T-helper 17 cell (primary cell): Measurements from ENCODE around the gene ATRX. TPM values are rescaled to one million over a fixed set of nuclear protein-coding genes. Genes with fewer than 3 reads are reported as not detected.

Experiments
- ATAC-seq: fragments of 150-1000 bp; cut with Tn5 transposase; 2 replicates; pipeline ENCODE4 v1.10.0; 2021; ENCODE audit warnings: mild to moderate bottlenecking, moderate library complexity
- DNase-seq, 3 donors: peaks; one replicate each; pipeline versions ENCODE4 v3.0.0 to v3.0.0-alpha.2; 2020 to 2021
- H3K9me3 ChIP-seq: one replicate; pipeline ENCODE4 v1.7.0; 2013; ENCODE audit warnings: low read length, mild to moderate bottlenecking; ENCODE audit not compliant: control insufficient read depth, poor library complexity, severe bottlenecking
- H3K27ac Mint-ChIP-seq: one replicate; pipeline ENCODE4 v1.8.0; 2022; ENCODE audit warnings: mild to moderate bottlenecking, moderate library complexity, mixed read lengths
- H3K27me3 Mint-ChIP-seq: one replicate; pipeline ENCODE4 v1.8.0; 2022; ENCODE audit warnings: mixed read lengths
- H3K36me3 Mint-ChIP-seq: one replicate; pipeline ENCODE4 v1.8.0; 2022; ENCODE audit warnings: low read depth, mixed read lengths
- H3K4me1 Mint-ChIP-seq: one replicate; pipeline ENCODE4 v1.8.0; 2022; ENCODE audit warnings: mild to moderate bottlenecking, mixed read lengths
- H3K4me3 Mint-ChIP-seq: one replicate; pipeline ENCODE4 v1.8.0; 2022; ENCODE audit warnings: mild to moderate bottlenecking, moderate library complexity, mixed read lengths
- total RNA-seq, 4 donors: library from RNA in 2 of 4; stranded (reverse) in 2 of 4; gene quantifications; one replicate each; pipeline ENCODE4 v1.2.3 and lab custom pipeline; 2022 to 2026

The ATRX gene
- total RNA-seq, 2 donors from 2014 or later = 103 to 104 TPM

GRCh38 chrX:77455437-77455836 is 330.6 kb downstream of the ATRX start:
- H3K36me3 Mint-ChIP-seq = no peaks in the 10 kb centered on the region
- no peak overlapping the region for H3K27ac Mint-ChIP-seq
- no peak overlapping the region for H3K4me3 Mint-ChIP-seq

More at GRCh38 chrX:77455437-77455836, 330.6 kb downstream of the ATRX start:
- H3K4me1 Mint-ChIP-seq = no peaks in the 10 kb centered on the region
- H3K27me3 Mint-ChIP-seq = no peaks in the 10 kb centered on the region
- DNase-seq (no peak), ATAC-seq (no peak)
- H3K9me3 ChIP-seq = no peaks in the 10 kb centered on the region

Other genes with a start within 250 kb of the ATRX start
- 10 to 100 TPM; 36.5 to 38.6 TPM for gene MAGT1, start 109.2 kb upstream of the ATRX start, total RNA-seq
- 100 to 1,000 TPM; 114 to 115 TPM for gene COX7B, start 113.3 kb upstream of the ATRX start, total RNA-seq
- gene ATP7A, start 124.5 kb upstream of the ATRX start, total RNA-seq = 10 to 100 TPM; 11.9 to 12.5 TPM
- gene PGAM4, start 183.4 kb upstream of the ATRX start, total RNA-seq = not detected